ENCODE data around the gene CLMP. TPM values are rescaled to one million over a fixed set of nuclear protein-coding genes. Genes with fewer than 3 reads are reported as not detected.

CLMP gene
- total RNA-seq, 1 experiment from 2014 or later = not detected

DNA sequence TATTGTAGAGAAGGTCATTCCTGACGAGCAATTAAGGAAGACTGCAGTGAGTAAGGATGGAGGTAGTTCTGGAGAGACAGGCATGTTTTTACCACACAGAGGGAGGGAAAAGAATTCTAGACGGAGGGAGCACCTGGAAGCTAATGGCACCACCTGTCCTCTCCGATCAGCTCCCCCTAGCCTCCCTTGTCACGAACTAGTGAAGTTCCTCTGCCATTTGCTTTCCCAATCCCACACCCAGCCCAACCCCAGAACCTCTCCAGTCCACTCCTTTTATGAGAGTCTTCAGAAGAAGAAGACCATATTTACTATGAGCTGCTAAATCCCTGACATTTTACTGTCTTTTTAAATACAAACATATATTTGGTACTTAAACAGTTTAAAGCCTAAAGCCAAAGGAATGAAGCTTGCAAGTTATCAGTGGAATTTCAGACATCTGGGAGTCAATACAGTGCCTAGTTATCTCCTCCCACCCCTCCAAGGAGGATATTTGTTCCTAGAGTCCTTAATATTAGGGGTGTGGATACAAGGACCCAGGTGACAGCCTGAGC lies 87.0 kb downstream of the CLMP start:
- Mint-ChIP-seq H3K36me3 (ENCODE audit: insufficient read depth, unreplicated experiment) (no peaks in the 10 kb centered on the region), H3K27ac (ENCODE audit: unreplicated experiment) (no peak overlapping the region), H3K27me3 (ENCODE audit: unreplicated experiment) (no peaks in the 10 kb centered on the region), H3K4me1 (ENCODE audit: low read depth, unreplicated experiment) (no peaks in the 10 kb centered on the region), H3K9me3 (ENCODE audit: low read depth, unreplicated experiment) (no peaks in the 10 kb centered on the region), H3K4me3 (ENCODE audit: low read depth, unreplicated experiment) (no peak overlapping the region)
- DNase-seq = no peak
- intact Hi-C loops (cut with micrococcal nuclease; ENCODE audit: unreplicated experiment) = no loop called here
- no peak for TF ChIP-seq CTCF (IDR thresholded peaks at IDR 0.05; ENCODE audit: unreplicated experiment)
- CTCF ChIA-PET = interaction anchor here (0.6 to 2.9 kb wide), 3 partner anchors 139 to 183 kb away, joined by 3 to 17 read pairs (median 3); no protein-coding TSS in a partner anchor
- BruUV-seq (replicated peaks) = no TSS peak

DNA sequence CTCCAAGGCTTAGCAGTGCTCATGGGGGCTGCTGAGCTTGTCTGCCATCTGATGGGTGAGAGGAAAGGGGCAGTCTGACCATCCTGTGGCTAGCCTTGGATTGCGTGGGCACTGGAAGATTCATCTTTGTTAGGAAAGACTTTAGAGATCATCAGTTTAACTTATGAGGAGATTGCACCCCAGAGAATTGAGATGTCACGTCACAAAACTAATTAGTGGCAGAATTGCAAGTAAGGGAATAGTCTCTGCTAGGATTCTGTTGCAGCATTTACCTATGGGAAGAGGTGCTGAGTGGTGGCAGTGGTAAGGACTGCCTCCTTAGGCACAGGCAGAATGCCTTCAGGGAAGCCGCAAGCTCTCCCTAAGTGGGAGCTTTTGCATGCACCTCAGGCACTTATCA lies 90.4 kb downstream of the CLMP start:
- BruUV-seq (replicated peaks) = no TSS peak
- CTCF ChIA-PET = interaction anchor here (2.5 kb wide), 1 partner anchor 157 kb away, joined by 19 read pairs; no protein-coding TSS in a partner anchor
- no peaks in the 10 kb centered on the region for H3K4me1 Mint-ChIP-seq (ENCODE audit: low read depth, unreplicated experiment)
- no peak for TF ChIP-seq CTCF (IDR thresholded peaks at IDR 0.05; ENCODE audit: unreplicated experiment)
- H3K27me3 Mint-ChIP-seq (ENCODE audit: unreplicated experiment) = peaks cover 10% of the 10 kb centered on the region
- DNase-seq = no peak
- H3K36me3 Mint-ChIP-seq (ENCODE audit: insufficient read depth, unreplicated experiment) = no peaks in the 10 kb centered on the region
- no peaks in the 10 kb centered on the region for H3K9me3 Mint-ChIP-seq (ENCODE audit: low read depth, unreplicated experiment)
- intact Hi-C loops (cut with micrococcal nuclease; ENCODE audit: unreplicated experiment) = no loop called here
- H3K27ac Mint-ChIP-seq (ENCODE audit: unreplicated experiment) = no peak overlapping the region
- no peak overlapping the region for H3K4me3 Mint-ChIP-seq (ENCODE audit: low read depth, unreplicated experiment)

GRCh38 chr11:123103326-123103980 lies 91.6 kb downstream of the CLMP start:
- H3K4me3 Mint-ChIP-seq (ENCODE audit: low read depth, unreplicated experiment) = no peak overlapping the region

GRCh38 chr11:123100379-123101085 lies 94.5 kb downstream of the CLMP start:
- H3K27me3 Mint-ChIP-seq (ENCODE audit: unreplicated experiment) = peaks cover 29% of the 10 kb centered on the region
- no peak overlapping the region for H3K27ac Mint-ChIP-seq (ENCODE audit: unreplicated experiment)
- no peaks in the 10 kb centered on the region for H3K36me3 Mint-ChIP-seq (ENCODE audit: insufficient read depth, unreplicated experiment)
- DNase-seq = no peak
- no TSS peak for BruUV-seq (replicated peaks)
- no peaks in the 10 kb centered on the region for H3K4me1 Mint-ChIP-seq (ENCODE audit: low read depth, unreplicated experiment)
- CTCF ChIA-PET = no interaction called here
- intact Hi-C loops (cut with micrococcal nuclease; ENCODE audit: unreplicated experiment) = no loop called here
- H3K9me3 Mint-ChIP-seq (ENCODE audit: low read depth, unreplicated experiment) = no peaks in the 10 kb centered on the region
- H3K4me3 Mint-ChIP-seq (ENCODE audit: low read depth, unreplicated experiment) = no peak overlapping the region
- TF ChIP-seq CTCF (IDR thresholded peaks at IDR 0.05; ENCODE audit: unreplicated experiment) = no peak

More at GRCh38 chr11:123103326-123103980, 91.6 kb downstream of the CLMP start:
- DNase-seq = peak; percentile 20
- CTCF ChIA-PET = interaction anchor here (0.8 to 2.5 kb wide), 4 partner anchors 8 to 158 kb away, joined by 4 to 19 read pairs (median 12); no protein-coding TSS in a partner anchor
- TF ChIP-seq CTCF (IDR thresholded peaks at IDR 0.05; ENCODE audit: unreplicated experiment) = peak; percentile 42
- BruUV-seq (replicated peaks) = no TSS peak
- Mint-ChIP-seq H3K36me3 (ENCODE audit: insufficient read depth, unreplicated experiment) (no peaks in the 10 kb centered on the region), H3K27ac (ENCODE audit: unreplicated experiment) (no peak overlapping the region), H3K4me1 (ENCODE audit: low read depth, unreplicated experiment) (no peaks in the 10 kb centered on the region), H3K9me3 (ENCODE audit: low read depth, unreplicated experiment) (no peaks in the 10 kb centered on the region), H3K27me3 (ENCODE audit: unreplicated experiment) (peaks cover 19% of the 10 kb centered on the region)
- intact Hi-C loops (cut with micrococcal nuclease; ENCODE audit: unreplicated experiment) = no loop called here

All from Calu3 (cell line).